ENCODE results near the gene RFPL1.
"Not testable (repeated sequence)": the region's sequence is repeated elsewhere in the genome, so short reads cannot be mapped to it uniquely, and the experiment has no call there.

Gene RFPL1

GRCh38 chr22:29438283-29438682, at the start of gene RFPL1:
Gene RFPL1 (plus strand): TSS chr22:29438583.
- not testable (repeated sequence) for DNase-seq

- DNase-seq, result no peak
These were observed 49.7 kb upstream of the RFPL1 start for GRCh38 chr22:29388759-29389090.

GRCh38 chr22:29390270-29390669, 48.1 kb upstream of the RFPL1 start:
- DNase-seq, result no peak

DNA sequence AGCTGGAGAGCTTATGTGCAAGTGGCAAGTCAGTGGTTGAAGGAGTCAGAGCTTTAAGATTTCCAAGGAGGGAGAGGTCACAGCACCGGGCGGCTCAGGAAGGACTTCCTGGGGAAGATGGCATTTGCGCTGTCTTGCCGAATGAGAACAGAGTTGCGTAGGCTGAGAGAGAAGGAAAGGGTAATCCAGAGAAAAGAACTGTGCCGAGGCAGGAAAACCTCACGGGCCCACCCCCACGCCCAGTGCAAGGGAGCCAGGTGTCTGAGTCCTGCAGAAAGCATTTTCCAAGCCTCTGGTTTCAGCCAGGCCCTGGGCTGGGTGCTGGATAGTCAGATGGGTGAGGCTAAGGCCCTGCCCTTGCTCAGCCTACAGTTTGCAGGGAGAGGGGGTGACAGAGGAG, 46.8 kb upstream of the RFPL1 start:
- no peak for DNase-seq

- DNase-seq, result no peak
These were observed 45.3 kb upstream of the RFPL1 start for GRCh38 chr22:29393019-29393608.

DNA sequence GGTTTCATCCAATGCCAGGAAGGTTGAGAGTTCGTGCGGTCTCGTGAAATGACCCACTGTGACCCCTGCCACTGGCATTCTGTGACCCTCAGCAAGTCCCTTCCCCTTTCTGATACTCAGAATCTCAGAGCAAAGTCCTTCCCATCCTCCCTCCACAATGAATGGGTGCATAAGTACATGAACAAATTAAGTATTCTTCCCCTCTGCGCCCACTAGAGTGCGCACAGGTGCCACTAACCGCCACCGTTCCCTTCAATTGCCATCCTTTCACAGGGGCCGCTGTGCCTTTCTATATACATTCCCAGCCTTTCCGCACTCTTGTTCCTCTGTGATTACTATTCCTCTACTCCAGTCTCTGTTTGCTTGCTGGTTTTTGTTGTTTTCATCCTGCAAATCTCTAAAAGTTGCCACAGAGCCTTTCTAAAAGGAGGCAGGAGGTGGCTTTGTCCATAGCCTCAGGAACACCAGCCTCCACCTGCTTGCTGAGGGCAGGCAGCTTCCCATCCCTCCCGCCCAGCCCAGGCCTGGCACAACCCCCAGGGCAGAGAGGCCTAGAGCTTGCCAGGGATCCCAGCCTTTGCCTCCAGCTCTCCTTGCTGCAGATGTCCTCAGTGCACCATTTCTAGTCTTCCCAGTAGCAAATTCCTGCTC, 43.3 kb upstream of the RFPL1 start:
- peak; percentile 17 for DNase-seq

DNA sequence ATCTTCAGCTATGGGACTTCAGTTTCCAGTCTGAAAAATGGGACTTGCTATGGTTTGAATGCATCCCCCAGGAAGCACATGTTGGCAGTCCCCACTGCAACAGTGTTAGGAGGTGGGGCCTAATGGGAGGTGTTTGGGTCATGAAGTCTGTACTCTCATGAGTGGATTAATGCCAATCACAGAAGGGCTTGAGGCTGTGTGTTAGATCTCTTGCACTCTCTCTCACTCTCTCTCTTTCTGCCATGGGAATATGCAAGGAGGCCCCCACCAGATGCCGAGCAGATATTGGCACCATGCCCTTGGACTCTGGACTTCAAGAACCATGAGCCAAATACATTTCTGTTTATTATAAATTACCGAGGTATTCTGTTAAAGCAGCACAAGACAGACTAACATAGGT, 42.3 kb upstream of the RFPL1 start:
- no peak for DNase-seq

DNA sequence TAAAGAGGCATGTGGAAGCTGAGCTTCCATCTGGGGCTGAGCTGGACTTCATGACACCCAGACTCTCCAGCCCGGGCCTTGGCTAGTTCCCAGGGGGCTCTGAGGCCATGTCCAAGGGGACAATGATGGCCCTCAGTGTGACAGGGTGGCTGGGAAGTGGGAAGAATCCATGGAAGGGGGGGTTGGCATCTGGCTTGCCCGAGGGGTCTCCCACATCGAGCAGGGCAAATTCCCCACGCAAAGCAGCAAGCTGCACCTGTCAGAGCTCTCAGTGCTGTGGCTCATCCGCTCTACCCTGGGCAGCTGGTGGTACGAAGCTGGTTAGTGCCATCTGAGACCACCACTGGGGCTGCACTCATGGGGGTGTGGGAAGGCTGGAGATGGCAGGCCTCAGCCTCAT, 40.6 kb upstream of the RFPL1 start:
- no peak for DNase-seq

DNA sequence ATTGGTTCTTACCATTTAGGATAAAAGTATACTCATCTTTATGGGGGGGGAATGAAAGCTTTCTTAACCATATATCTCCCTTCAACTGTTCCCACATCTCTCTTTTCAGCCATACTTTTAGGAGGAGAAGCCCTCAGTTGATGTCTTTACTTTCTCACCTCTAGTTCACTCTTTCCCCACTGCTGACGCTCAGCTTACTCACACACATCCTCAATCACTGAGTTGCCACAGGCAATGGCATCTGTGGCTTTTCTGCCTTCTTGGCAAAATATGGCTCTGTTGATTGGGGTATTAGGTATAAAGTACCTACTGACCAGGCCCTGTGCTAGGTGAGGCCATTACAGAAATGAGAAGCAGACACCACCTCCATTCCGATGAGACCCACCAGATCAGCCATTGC, 37.8 kb upstream of the RFPL1 start:
- DNase-seq, result no peak

- DNase-seq, result not testable (repeated sequence)
These were observed 36.8 kb upstream of the RFPL1 start for GRCh38 chr22:29401538-29401937.

- DNase-seq, result no peak
These were observed 29.4 kb upstream of the RFPL1 start for GRCh38 chr22:29408940-29409339.

GRCh38 chr22:29411569-29412211, 26.7 kb upstream of the RFPL1 start:
- DNase-seq, result not testable (repeated sequence)

- DNase-seq, result not testable (repeated sequence)
These were observed 25.6 kb upstream of the RFPL1 start for GRCh38 chr22:29412772-29413171.

DNA sequence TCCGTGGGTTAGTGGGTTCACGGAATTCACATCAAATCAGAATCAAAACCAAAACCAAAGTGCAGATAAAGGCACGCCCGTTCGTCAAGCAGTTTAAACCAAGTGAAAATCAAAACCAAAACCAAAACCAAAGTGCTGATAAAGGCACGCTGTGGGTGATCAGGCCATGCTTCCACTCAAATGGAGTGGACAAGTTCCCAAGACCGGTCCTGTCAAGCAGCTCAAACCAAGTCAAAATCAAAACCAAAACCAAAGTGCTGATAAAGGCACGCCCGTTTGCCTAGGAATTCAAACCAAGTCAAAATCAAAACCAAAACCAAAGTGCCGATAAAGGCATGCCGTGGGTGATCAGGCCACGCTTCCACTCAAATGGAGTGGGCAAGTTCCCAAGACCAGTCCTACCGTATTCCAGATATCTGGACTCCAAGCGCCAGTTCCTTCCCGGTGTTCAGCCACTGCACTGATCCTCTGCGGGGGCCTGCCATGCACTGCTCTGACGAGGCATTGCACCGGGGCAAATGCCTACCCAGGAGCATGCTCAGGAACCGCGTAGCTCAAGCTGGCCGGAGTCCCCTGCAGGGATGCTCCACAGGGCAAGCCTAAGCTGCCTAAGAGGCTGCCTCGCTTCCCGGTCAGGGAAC, 23.3 kb upstream of the RFPL1 start:
- DNase-seq, result not testable (repeated sequence)

- not testable (repeated sequence) for DNase-seq
These were observed 19.7 kb upstream of the RFPL1 start for GRCh38 chr22:29418704-29419103.

DNA sequence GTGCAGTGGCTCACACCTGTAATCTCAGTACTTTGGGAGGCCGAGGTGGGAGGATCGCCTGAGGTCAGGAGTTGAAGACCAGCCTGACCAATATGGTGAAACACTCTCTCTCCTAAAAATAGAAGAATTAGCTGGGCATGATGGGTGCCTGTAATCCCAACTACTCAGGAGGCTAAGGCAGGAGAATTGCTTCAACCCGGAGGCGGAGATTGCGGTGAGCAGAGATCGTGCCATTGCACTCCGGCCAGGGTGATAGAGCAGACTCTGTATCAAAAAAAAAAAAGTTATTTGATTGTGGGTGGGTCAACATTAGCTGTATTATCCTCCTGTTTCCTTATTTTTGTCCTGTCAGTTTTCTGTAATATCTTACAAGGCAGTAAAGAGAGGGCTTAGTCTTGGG, 11.9 kb upstream of the RFPL1 start:
- DNase-seq, result no peak

DNA sequence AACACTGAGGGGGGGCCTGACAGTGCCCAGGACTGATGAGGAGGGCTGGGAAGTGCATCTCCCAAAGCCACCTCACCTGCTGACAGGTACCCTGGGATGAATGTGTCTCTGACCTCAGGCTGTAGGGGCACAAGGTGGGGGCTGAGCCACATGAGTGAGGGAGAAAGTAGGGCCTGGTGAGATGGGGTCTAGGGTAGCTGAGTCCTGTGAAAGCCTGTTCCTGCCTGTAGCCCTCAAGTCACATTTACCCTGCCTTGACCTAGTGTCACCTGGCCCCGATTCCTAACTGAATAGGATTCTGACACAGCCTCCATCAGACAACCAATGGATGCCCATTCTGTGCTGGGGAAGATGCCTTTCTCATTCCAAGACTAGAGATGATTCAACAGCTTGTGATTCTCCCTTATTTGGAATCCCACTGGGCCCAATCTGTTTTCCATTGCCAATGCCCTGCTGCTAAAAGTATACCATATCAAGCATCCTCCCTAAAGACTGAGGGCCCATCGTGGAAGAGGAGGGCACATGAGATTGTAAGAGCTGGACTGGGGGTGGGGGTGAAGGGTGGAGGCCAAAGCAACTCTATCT, 11.1 kb upstream of the RFPL1 start:
- DNase-seq, result no peak

DNA sequence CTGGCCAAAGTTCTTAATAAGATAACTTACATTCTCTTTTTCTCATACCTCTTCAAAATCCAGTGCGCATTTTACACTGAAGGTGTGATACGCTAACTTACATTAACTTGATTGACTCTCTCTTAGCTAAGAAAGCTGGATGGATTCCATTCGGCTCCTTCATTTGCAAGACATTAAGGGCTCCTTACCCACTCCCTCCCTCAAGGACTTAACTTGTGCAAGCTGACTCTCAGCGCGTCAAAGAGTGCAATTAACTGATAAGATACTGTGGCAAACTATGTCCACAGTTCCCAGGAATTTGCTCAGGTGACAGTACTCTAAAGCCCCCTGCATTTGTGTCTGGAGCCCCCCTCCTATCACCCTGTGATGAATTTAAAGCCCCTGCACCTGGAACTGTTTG, 6.4 kb upstream of the RFPL1 start:
- no peak for DNase-seq

- no peak for DNase-seq
These were observed 4.5 kb upstream of the RFPL1 start for GRCh38 chr22:29433856-29434255.

GRCh38 chr22:29434288-29434687, 4.1 kb upstream of the RFPL1 start:
- no peak for DNase-seq

- no peak for DNase-seq
These were observed 2.9 kb upstream of the RFPL1 start for GRCh38 chr22:29435236-29436136.

- no peak for DNase-seq
These were observed 4.6 kb downstream of the RFPL1 start for GRCh38 chr22:29442976-29443375.

DNA sequence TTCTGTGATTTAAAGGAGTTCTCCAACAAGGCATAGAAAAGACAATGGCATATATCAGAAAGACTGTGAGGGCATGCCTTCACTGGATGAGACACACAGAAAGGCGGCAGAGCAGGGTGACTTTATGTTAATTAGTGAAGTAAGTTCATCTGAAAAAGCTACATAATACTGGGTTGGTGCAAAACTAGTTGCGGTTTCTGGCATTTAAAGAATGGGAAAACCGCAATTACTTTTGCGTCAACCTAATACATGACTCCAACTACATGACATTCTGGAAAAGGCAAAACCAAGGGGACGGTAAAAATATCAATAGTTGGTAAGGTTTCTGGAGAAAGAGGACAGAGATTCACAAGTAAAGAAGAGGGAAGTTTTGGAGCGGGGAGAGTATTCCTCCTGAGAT, 5.1 kb downstream of the RFPL1 start:
- no peak for DNase-seq
